AG10803 (cell line): Measurements from ENCODE around the gene C1orf210.

ENCODE experiments used
- DNase-seq: peaks from one replicate; pipeline ENCODE4 v3.0.0; 2010; ENCODE audit warnings: low read depth
- H3K4me3 ChIP-seq: 2 replicates; pipeline ENCODE4 v1.5.1; 2011; ENCODE audit warnings: mild to moderate bottlenecking, low read length, control low read depth
- TF ChIP-seq, protein P1 (sequence below): conservative IDR thresholded peaks from 2 replicates; pipeline ENCODE4 v1.5.1; 2011; ENCODE audit warnings: mild to moderate bottlenecking, low read length, control low read depth, inconsistent platforms

C1orf210 gene

DNA sequence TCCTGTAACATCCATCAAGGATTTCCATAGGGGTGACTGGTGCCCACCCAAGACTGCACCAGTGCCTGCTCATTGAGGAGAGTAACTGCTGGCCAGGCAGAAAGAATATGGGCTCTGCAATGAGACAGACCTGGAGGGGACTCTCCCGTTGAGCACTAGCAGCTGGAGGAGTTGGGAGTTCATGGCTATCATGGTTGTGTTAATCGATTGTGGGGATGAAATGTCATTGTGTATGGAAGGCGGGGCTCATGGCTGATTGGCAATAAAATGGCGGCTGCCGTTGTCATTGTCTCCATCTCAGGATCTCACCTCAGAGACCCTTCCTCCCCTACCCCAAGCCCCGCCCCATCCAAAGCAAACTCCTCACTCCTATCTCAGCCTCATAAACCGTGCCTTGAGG, 11.7 kb downstream of the C1orf210 start:
- TF ChIP-seq, protein P1, sequence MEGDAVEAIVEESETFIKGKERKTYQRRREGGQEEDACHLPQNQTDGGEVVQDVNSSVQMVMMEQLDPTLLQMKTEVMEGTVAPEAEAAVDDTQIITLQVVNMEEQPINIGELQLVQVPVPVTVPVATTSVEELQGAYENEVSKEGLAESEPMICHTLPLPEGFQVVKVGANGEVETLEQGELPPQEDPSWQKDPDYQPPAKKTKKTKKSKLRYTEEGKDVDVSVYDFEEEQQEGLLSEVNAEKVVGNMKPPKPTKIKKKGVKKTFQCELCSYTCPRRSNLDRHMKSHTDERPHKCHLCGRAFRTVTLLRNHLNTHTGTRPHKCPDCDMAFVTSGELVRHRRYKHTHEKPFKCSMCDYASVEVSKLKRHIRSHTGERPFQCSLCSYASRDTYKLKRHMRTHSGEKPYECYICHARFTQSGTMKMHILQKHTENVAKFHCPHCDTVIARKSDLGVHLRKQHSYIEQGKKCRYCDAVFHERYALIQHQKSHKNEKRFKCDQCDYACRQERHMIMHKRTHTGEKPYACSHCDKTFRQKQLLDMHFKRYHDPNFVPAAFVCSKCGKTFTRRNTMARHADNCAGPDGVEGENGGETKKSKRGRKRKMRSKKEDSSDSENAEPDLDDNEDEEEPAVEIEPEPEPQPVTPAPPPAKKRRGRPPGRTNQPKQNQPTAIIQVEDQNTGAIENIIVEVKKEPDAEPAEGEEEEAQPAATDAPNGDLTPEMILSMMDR = no peak
- DNase-seq = no peak
- no peak overlapping the region for H3K4me3 ChIP-seq

DNA sequence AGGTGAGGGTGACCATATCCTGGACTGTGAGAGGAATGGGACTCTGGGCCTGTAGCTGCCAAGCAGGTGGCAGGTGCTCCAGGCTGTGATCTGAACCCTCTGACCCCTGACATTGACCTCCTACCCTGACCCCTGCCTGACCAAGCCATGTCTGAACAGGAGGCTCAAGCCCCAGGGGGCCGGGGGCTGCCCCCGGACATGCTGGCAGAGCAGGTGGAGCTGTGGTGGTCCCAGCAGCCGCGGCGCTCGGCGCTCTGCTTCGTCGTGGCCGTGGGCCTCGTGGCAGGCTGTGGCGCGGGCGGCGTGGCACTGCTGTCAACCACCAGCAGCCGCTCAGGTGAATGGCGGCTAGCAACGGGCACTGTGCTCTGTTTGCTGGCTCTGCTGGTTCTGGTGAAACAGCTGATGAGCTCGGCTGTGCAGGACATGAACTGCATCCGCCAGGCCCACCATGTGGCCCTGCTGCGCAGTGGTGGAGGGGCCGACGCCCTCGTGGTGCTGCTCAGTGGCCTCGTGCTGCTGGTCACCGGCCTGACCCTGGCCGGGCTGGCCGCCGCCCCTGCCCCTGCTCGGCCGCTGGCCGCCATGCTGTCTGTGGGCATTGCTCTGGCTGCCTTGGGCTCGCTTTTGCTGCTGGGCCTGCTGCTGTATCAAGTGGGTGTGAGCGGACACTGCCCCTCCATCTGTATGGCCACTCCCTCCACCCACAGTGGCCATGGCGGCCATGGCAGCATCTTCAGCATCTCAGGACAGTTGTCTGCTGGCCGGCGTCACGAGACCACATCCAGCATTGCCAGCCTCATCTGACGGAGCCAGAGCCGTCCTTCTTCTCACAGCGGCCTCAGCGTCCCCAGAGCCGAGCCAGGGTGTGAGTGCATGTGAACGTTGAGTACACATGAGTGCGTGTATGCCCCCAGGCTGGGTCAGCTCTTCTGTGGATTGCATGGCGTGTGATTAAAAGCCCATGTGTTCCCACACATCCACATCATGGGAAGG, 12.5 kb downstream of the C1orf210 start:
- H3K4me3 ChIP-seq = no peak overlapping the region
- no peak for DNase-seq
- TF ChIP-seq, protein P1 = no peak

DNA sequence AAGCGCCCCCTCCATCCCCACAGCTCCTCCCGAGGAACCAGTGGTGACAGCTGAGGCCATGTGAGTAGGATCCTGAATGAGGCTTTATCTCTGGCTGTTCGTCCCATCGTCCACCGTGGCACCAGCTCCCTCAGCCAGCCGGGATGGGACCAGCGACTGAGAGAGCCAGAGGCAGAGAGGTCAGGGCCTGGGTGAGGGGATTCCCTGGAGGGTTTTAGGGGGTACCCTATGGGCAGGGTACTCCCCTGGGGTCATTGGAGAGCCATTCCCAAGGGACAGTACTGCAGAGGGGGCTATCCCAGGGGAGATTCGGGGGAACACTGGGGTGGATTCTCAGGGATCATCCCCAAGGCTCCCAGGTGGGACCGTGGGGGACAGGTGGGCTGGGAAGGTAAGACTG, 13.2 kb downstream of the C1orf210 start:
- no peak for DNase-seq
- TF ChIP-seq, protein P1 = no peak

DNA sequence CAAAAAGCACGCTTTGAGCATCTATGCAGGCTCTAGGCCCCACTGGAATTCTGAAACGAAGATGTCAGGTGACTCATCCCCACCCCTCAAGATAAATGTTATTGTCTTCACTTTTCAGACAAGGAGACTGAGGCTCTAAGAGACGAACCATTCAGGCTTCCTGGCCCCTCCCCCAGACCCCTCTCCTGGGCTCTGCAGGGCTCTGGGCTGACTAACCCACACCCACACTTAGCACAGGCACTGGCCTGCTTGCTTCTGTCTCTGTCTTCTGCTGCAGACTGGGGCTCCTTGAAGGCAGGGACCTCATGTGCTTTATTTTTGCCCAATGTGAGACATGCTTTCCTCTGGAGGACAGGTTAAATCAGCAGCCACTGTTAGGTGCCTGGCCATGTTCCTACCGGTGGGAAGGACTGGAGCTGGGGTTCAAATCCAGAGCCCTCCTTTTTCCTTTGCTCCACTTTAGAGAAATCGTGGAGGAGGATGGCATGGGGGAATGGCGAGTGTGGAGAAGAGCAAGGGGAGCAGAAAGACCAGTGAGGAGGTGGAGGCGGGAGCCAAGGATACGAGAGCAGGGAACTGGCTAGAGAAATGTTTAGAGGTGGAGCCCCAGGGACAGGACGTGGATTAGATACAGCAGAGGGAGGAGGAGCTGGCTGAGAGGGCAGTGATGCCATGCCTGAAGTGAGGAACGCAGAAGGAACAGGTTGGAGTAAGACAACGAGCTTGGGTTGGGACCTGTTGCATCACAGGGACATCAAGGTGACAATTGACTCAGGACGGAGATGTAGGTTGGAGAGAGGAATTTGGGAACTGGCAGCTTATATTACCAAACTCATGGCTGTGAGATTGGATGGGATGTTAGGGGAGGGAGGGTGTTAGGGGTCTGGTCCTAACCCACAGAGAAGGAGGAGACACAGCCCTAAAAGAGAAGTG, 13.9 kb downstream of the C1orf210 start:
- DNase-seq = no peak
- H3K4me3 ChIP-seq = no peak overlapping the region
- TF ChIP-seq, protein P1 = no peak

More for the DNA sequence above, 13.2 kb downstream of the C1orf210 start:
- no peak overlapping the region for H3K4me3 ChIP-seq

DNA sequence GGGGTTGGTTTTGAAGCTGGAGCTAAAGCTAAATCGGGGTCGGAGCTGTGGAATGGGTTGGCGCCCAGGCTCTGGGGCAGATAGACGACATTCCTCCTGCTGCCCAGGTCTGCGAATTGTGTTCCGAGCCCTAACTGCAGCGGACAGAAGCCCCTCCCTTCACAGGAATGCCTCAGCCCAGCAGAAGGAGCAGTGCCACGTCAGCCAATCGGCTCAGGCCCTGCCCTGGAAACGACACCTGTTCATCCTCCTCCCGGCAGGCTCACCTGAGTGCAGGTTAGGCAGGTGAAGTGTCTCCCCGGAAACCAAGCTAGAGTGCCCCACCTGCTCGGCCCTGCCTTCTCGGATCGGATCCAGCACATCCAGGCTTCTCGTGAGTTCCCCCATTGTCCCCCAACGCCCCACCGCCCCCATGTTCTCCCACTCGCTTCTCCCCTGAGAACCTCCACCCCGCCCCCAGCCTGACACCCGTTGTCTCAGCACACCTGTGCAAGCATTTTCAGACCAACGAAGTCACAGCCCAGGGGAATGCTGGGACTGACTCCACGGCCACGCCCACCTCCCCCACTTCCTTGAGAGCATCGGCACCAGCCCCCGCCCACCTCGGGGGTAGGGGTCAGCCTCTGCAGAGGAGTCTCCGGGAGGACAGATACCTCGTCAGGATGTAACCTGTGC, 14.8 kb downstream of the C1orf210 start:
- DNase-seq = no peak
- TF ChIP-seq, protein P1 = no peak
- no peak overlapping the region for H3K4me3 ChIP-seq

DNA sequence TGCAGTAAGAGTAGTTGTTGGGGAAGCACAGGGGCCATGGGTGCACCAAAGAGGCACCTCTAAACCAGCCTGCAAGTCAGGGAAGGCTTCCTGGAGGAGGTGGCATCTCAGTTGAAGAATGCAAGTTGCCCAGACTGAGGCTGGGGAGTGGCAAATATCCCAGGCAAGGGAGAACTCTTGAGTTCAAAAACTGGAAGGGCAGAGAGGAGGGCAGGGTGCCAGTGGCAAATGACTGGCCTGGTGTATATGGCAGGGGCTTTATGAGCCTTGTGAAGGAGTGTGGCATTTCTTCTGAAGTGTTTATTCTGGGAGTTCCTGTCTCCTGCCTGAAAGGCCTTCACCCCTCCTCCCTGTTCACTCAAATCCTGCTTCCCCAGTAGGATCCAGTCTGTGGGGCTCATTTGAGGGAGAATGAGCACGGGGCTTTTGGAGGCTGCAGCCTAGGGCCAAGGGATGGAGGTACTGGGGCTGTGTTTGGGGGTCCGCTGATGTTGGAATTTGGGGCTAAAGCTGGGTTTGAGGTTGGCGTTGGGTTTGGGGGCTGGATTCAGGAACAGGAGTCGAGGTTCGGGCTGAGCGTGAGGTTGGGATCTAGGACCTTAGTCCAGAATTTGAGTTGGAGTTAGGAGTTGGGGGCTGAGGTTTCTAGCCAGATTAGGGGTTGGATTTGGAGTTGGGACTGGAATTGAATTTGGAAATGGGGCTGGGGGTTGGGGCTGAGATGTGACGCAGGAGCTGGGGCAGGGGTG, 15.6 kb downstream of the C1orf210 start, which contains the start of gene TMEM125:
TMEM125 (plus strand) TSS at position 357 of the 749 bp plus-strand sequence. CDS start 2,740 bp downstream, outside the sequence.
- TF ChIP-seq, protein P1 = no peak
- DNase-seq = no peak
- H3K4me3 ChIP-seq = no peak within 1 kb of the TSS
